Measurements from ENCODE around the gene OGFR. TPM values are rescaled to one million over a fixed set of nuclear protein-coding genes. Genes with fewer than 3 reads are reported as not detected.

The OGFR gene
- polyA plus RNA-seq, 1 experiment, result 19.7 TPM

- no peak overlapping the region for H3K27ac ChIP-seq (ENCODE audit: low read depth, low read length)
- no peak for TF ChIP-seq CTCF (IDR thresholded peaks at IDR 0.05; ENCODE audit: low read depth, low read length)
- H3K9me3 ChIP-seq (ENCODE audit: control insufficient read depth, insufficient read depth, low read length), result no peaks in the 10 kb centered on the region; the same call in 1 of the 2 replicates
- ChIA-PET POLR2A (no interaction called here), CTCF (no interaction called here)
- H3K4me3 ChIP-seq (ENCODE audit: low read depth, low read length), result no peak overlapping the region
- peaks cover 8% of the 10 kb centered on the region for H3K27me3 ChIP-seq (ENCODE audit: control insufficient read depth, insufficient read depth, low read length)
- DNase-seq (ENCODE audit: low read depth, low spot score), result no peak
Observed at GRCh38 chr20:62811320-62811719, 6.7 kb downstream of the OGFR start.

GRCh38 chr20:62811720-62812119 lies 7.1 kb downstream of the OGFR start:
- H3K27ac ChIP-seq (ENCODE audit: low read depth, low read length), result no peak overlapping the region
- no peak overlapping the region for H3K4me3 ChIP-seq (ENCODE audit: low read depth, low read length)
- DNase-seq (ENCODE audit: low read depth, low spot score), result no peak
- H3K27me3 ChIP-seq (ENCODE audit: control insufficient read depth, insufficient read depth, low read length), result peaks cover 11% of the 10 kb centered on the region
- ChIA-PET POLR2A (no interaction called here), CTCF (no interaction called here)
- no peak for TF ChIP-seq CTCF (IDR thresholded peaks at IDR 0.05; ENCODE audit: low read depth, low read length)
- no peaks in the 10 kb centered on the region; the same call in 1 of the 2 replicates for H3K9me3 ChIP-seq (ENCODE audit: control insufficient read depth, insufficient read depth, low read length)

- H3K4me3 ChIP-seq (ENCODE audit: low read depth, low read length), result no peak overlapping the region
- POLR2A ChIA-PET, result no interaction called here
- no peak for DNase-seq (ENCODE audit: low read depth, low spot score)
- no peak for TF ChIP-seq CTCF (IDR thresholded peaks at IDR 0.05; ENCODE audit: low read depth, low read length)
- CTCF ChIA-PET, result no interaction called here
- no peak overlapping the region for H3K27ac ChIP-seq (ENCODE audit: low read depth, low read length)
- H3K27me3 ChIP-seq (ENCODE audit: control insufficient read depth, insufficient read depth, low read length), result peaks cover 13% of the 10 kb centered on the region
- no peaks in the 10 kb centered on the region; the same call in 1 of the 2 replicates for H3K9me3 ChIP-seq (ENCODE audit: control insufficient read depth, insufficient read depth, low read length)
Observed at GRCh38 chr20:62812181-62812906, 7.7 kb downstream of the OGFR start.

GRCh38 chr20:62812907-62813200 lies 8.2 kb downstream of the OGFR start:
- Histone ChIP-seq H3K4me3 (ENCODE audit: low read depth, low read length) (no peak overlapping the region), H3K27ac (ENCODE audit: low read depth, low read length) (no peak overlapping the region), H3K27me3 (ENCODE audit: control insufficient read depth, insufficient read depth, low read length) (peaks cover 18% of the 10 kb centered on the region), H3K9me3 (ENCODE audit: control insufficient read depth, insufficient read depth, low read length) (no peaks in the 10 kb centered on the region; the same call in 1 of the 2 replicates)
- CTCF ChIA-PET, result no interaction called here
- TF ChIP-seq CTCF (IDR thresholded peaks at IDR 0.05; ENCODE audit: low read depth, low read length), result no peak
- DNase-seq (ENCODE audit: low read depth, low spot score), result no peak
- POLR2A ChIA-PET, result no interaction called here

- DNase-seq (ENCODE audit: low read depth, low spot score), result no peak
- ChIA-PET CTCF (no interaction called here), POLR2A (no interaction called here)
- H3K27ac ChIP-seq (ENCODE audit: low read depth, low read length), result no peak overlapping the region
- no peak overlapping the region for H3K4me3 ChIP-seq (ENCODE audit: low read depth, low read length)
- TF ChIP-seq CTCF (IDR thresholded peaks at IDR 0.05; ENCODE audit: low read depth, low read length), result no peak
- H3K27me3 ChIP-seq (ENCODE audit: control insufficient read depth, insufficient read depth, low read length), result peaks cover 22% of the 10 kb centered on the region
- H3K9me3 ChIP-seq (ENCODE audit: control insufficient read depth, insufficient read depth, low read length), result no peaks in the 10 kb centered on the region; the same call in 1 of the 2 replicates
Observed at GRCh38 chr20:62813588-62813987, 9.0 kb downstream of the OGFR start.
